Caco-2 (cell line): ENCODE data around the gene SCN4B. TPM values are rescaled to one million over a fixed set of nuclear protein-coding genes. Genes with fewer than 3 reads are reported as not detected.

Experiments used
- BruUV-seq: library from RNA; stranded (reverse); fragments of 400-500 nt; replicated peaks from 2 replicates; lab custom pipeline; 2021; lab: Mats Ljungman, UMichigan
- CTCF ChIA-PET: fragments of 300-600 bp; sonication (Branson Sonifier 250); formaldehyde crosslinking; loops from one replicate; lab custom pipeline; 2022; ENCODE audit warnings: antibody characterized with exemption; lab: Charles Lee
- POLR2A ChIA-PET: fragments of 300-600 bp; sonication (Branson Sonifier 250); formaldehyde crosslinking; loops from one replicate; lab custom pipeline; 2022; ENCODE audit warnings: antibody characterized with exemption; lab: Charles Lee
- DNase-seq, 2 experiments: peaks; one replicate each; pipeline versions ENCODE4 v3.0.0 to v3.0.0-alpha.2; 2020 to 2022
- H3K27me3 ChIP-seq: replicated peaks from 2 replicates; pipeline ENCODE4 v1.6.0; 2011; ENCODE audit warnings: low read length; ENCODE audit not compliant: control insufficient read depth, insufficient read depth
- H3K36me3 ChIP-seq: 2 replicates; pipeline ENCODE4 v1.5.1; 2011; ENCODE audit warnings: low read length; ENCODE audit not compliant: control insufficient read depth, insufficient read depth
- H3K4me1 ChIP-seq: fragments of 250-450 bp; sonication (Bioruptor Pico); 2 replicates; pipeline ENCODE4 v1.5.1; 2020; ENCODE audit warnings: mild to moderate bottlenecking
- H3K4me3 ChIP-seq: 2 replicates; pipeline ENCODE4 v1.5.1; 2011; ENCODE audit warnings: low read depth, mild to moderate bottlenecking, control low read depth, low read length
- H3K9me3 ChIP-seq: fragments of 250-450 bp; sonication (Bioruptor Pico); 2 replicates; pipeline ENCODE4 v1.5.1; 2020; ENCODE audit warnings: mild to moderate bottlenecking, moderate library complexity
- H3K27ac Mint-ChIP-seq: one replicate; pipeline ENCODE4 v1.8.0; 2022; ENCODE audit warnings: mixed read lengths; ENCODE audit not compliant: unreplicated experiment
- H3K27me3 Mint-ChIP-seq: one replicate; pipeline ENCODE4 v1.8.0; 2022; ENCODE audit warnings: mixed read lengths; ENCODE audit not compliant: insufficient read depth, unreplicated experiment
- H3K36me3 Mint-ChIP-seq: one replicate; pipeline ENCODE4 v1.8.0; 2022; ENCODE audit warnings: mild to moderate bottlenecking, mixed read lengths; ENCODE audit not compliant: insufficient read depth, unreplicated experiment
- H3K4me1 Mint-ChIP-seq: one replicate; pipeline ENCODE4 v1.8.0; 2022; ENCODE audit warnings: low read depth, mixed read lengths; ENCODE audit not compliant: unreplicated experiment
- H3K4me3 Mint-ChIP-seq: one replicate; pipeline ENCODE4 v1.8.0; 2022; ENCODE audit warnings: mild to moderate bottlenecking, moderate library complexity, mixed read lengths; ENCODE audit not compliant: unreplicated experiment
- H3K9me3 Mint-ChIP-seq: one replicate; pipeline ENCODE4 v1.8.0; 2022; ENCODE audit warnings: mixed read lengths; ENCODE audit not compliant: unreplicated experiment
- intact Hi-C: fragments of 100-400 bp; cut with micrococcal nuclease; formaldehyde crosslinking; loops from one replicate; pipeline ENCODE4 v1.10.0; 2022; ENCODE audit not compliant: unreplicated experiment
- total RNA-seq: library from RNA; stranded (reverse); gene quantifications from 2 replicates; pipeline ENCODE4 v1.2.3, GENCODE V29; 2022
- TF ChIP-seq, protein P1 (sequence below), 2 experiments: fragments of 200-600 bp in 1 of 2; IDR thresholded peaks; 1 replicate in 1 of 2; 2 replicates in 1 of 2; pipeline versions ENCODE4 v1.5.1 to v1.8.0; 2011 to 2022; ENCODE audit warnings: antibody characterized with exemption in 1 of 2, control low read depth in 1 of 2, inconsistent platforms in 1 of 2, low read depth in 1 of 2, low read length in 1 of 2, mild to moderate bottlenecking in 1 of 2, moderate library complexity in 1 of 2; ENCODE audit not compliant: insufficient read depth in 1 of 2, severe bottlenecking in 1 of 2, unreplicated experiment in 1 of 2

The SCN4B gene
- total RNA-seq, 1 experiment from 2014 or later: 0.70 TPM

DNA sequence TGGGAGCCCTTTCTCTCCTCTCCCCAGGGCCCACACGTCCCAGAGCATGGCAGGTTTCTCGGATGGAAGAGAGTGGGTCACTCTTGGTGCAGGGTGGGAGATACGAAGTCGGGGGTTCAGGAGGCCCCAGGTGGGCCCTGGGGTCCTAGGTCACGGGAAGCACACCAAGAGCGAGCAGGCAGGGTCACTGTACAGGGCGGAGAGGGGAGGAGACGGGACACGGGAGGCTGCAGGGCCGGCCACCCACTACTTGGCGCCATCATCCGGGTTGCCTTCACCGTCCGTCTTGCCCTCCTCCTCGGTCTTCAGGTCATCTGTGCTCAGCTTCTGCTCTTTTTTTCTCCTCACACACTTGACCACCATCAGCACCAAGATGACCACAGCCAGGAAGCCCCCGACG lies 14.0 kb upstream of the SCN4B start:
- DNase-seq: no peak
- H3K36me3 Mint-ChIP-seq: no peaks in the 10 kb centered on the region
- no TSS peak for BruUV-seq
- H3K9me3 Mint-ChIP-seq: no peaks in the 10 kb centered on the region
- H3K27me3 Mint-ChIP-seq: no peaks in the 10 kb centered on the region
- no peak overlapping the region for H3K4me3 Mint-ChIP-seq
- intact Hi-C loops: no loop called here
- ChIA-PET POLR2A (no interaction called here), CTCF (no interaction called here)
- Histone ChIP-seq H3K36me3 (no peaks in the 10 kb centered on the region), H3K4me3 (no peak overlapping the region), H3K4me1 (peaks cover 3% of the 10 kb centered on the region; the same call in 1 of the 2 replicates), H3K9me3 (no peaks in the 10 kb centered on the region), H3K27me3 (no peaks in the 10 kb centered on the region; the same call in 1 of the 2 replicates)
- TF ChIP-seq, protein P1, sequence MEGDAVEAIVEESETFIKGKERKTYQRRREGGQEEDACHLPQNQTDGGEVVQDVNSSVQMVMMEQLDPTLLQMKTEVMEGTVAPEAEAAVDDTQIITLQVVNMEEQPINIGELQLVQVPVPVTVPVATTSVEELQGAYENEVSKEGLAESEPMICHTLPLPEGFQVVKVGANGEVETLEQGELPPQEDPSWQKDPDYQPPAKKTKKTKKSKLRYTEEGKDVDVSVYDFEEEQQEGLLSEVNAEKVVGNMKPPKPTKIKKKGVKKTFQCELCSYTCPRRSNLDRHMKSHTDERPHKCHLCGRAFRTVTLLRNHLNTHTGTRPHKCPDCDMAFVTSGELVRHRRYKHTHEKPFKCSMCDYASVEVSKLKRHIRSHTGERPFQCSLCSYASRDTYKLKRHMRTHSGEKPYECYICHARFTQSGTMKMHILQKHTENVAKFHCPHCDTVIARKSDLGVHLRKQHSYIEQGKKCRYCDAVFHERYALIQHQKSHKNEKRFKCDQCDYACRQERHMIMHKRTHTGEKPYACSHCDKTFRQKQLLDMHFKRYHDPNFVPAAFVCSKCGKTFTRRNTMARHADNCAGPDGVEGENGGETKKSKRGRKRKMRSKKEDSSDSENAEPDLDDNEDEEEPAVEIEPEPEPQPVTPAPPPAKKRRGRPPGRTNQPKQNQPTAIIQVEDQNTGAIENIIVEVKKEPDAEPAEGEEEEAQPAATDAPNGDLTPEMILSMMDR (IDR thresholded peaks at IDR 0.05; ENCODE audit: insufficient read depth in 1 of 2, low read depth in 1 of 2, low read length in 1 of 2, severe bottlenecking in 1 of 2, unreplicated experiment in 1 of 2): no peak
- no peak overlapping the region for H3K27ac Mint-ChIP-seq
- H3K4me1 Mint-ChIP-seq: peaks cover 16% of the 10 kb centered on the region

DNA sequence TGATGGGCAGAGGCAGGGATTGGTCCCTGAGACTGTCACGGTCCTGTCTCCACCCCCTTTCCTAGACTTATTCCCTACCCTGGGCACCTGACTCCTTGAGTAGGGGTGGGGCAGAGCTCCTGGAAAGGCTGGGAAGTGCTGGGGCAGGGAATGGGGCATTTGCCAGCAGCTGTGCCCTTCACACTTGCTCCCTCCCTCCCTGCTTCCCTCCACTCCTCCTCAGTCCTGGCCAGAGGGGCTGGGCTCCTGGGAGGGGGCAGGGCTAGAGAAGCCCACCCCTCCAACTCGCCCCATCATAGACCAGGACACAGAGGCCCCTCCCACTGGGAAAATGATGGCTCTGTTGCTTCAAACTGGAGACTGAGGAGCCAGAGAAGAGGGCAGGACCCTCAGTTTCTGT lies 12.3 kb upstream of the SCN4B start:
- DNase-seq: no peak
- Histone ChIP-seq H3K4me1 (0 out of 2 replicates have a peak, but pooled peaks cover 3% of the 10 kb centered on the region), H3K27me3 (no peaks in the 10 kb centered on the region; the same call in 1 of the 2 replicates), H3K9me3 (no peaks in the 10 kb centered on the region), H3K4me3 (no peak overlapping the region), H3K36me3 (no peaks in the 10 kb centered on the region)
- BruUV-seq: no TSS peak
- TF ChIP-seq, protein P1 (IDR thresholded peaks at IDR 0.05; ENCODE audit: insufficient read depth in 1 of 2, low read depth in 1 of 2, low read length in 1 of 2, severe bottlenecking in 1 of 2, unreplicated experiment in 1 of 2): no peak
- Mint-ChIP-seq H3K4me3 (no peak overlapping the region), H3K4me1 (peaks cover 16% of the 10 kb centered on the region), H3K9me3 (no peaks in the 10 kb centered on the region), H3K27me3 (no peaks in the 10 kb centered on the region), H3K36me3 (no peaks in the 10 kb centered on the region), H3K27ac (no peak overlapping the region)
- intact Hi-C loops: no loop called here
- ChIA-PET CTCF (interaction anchor here (1.2 kb wide), 1 partner anchor 8 kb away, joined by 3 read pairs; no protein-coding TSS in a partner anchor), POLR2A (no interaction called here)

DNA sequence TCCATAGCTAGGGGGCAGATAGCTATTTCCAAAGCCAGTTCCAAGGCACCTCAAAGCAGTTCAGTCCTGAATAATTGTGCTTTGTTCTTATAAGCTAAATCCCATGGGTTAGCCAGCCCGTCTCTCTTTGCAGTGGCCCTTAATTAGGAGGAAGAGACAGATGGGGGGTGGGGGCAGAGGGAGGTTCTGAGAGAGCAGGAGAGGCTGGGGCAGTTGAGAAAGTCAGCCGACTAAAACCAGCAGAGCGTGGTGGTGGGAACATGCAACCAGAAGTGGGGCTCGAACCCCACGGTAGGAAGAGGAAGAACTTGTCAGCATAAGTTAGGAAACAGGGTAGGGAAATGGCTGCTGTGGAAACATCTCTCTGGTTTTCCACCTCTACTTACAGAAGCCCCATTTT lies 10.9 kb upstream of the SCN4B start:
- TF ChIP-seq, protein P1 (IDR thresholded peaks at IDR 0.05; ENCODE audit: insufficient read depth in 1 of 2, low read depth in 1 of 2, low read length in 1 of 2, severe bottlenecking in 1 of 2, unreplicated experiment in 1 of 2): no peak
- Histone ChIP-seq H3K4me3 (no peak overlapping the region), H3K9me3 (no peaks in the 10 kb centered on the region), H3K27me3 (no peaks in the 10 kb centered on the region), H3K4me1 (no peaks in the 10 kb centered on the region), H3K36me3 (no peaks in the 10 kb centered on the region)
- no TSS peak for BruUV-seq
- Mint-ChIP-seq H3K4me1 (peaks cover 11% of the 10 kb centered on the region), H3K9me3 (no peaks in the 10 kb centered on the region), H3K27ac (no peak overlapping the region), H3K4me3 (no peak overlapping the region), H3K36me3 (no peaks in the 10 kb centered on the region), H3K27me3 (peaks cover 4% of the 10 kb centered on the region)
- intact Hi-C loops: no loop called here
- CTCF ChIA-PET: interaction anchor here (0.7 to 1.7 kb wide), 5 partner anchors 8 to 634 kb away, joined by 3 to 10 read pairs (median 3); partner anchors contain the start of gene SCN4B
- POLR2A ChIA-PET: no interaction called here
- DNase-seq: no peak
